Natural killer cell treated with Interleukin-12 subunit alpha and Interleukin-12 subunit beta and Interleukin-15 and Interleukin-18, amount 100 ng/mL, for 72 hours (primary cell): Measurements from ENCODE around the gene PLAAT2. TPM values are rescaled to one million over a fixed set of nuclear protein-coding genes. Genes with fewer than 3 reads are reported as not detected.

Experiments
- ATAC-seq, 2 donors: fragments of 150-1000 bp; cut with Tn5 transposase in 1 of 2; sonication (Bioruptor Pico), chemical (Tn5 transposase) in 1 of 2; 2 replicates each; pipeline ENCODE4 v1.10.0; 2021
- DNase-seq: peaks from one replicate; pipeline ENCODE4 v3.0.0; 2022; ENCODE audit warnings: low spot score
- H3K27ac Mint-ChIP-seq, 2 donors: 1 replicate in 1 of 2; 2 replicates in 1 of 2; pipeline ENCODE4 v1.8.0; 2022; ENCODE audit warnings: mixed read lengths in 2 of 2, mild to moderate bottlenecking in 1 of 2, moderate library complexity in 1 of 2
- H3K27me3 Mint-ChIP-seq, 2 donors: 1 replicate in 1 of 2; 2 replicates in 1 of 2; pipeline ENCODE4 v1.8.0; 2022; ENCODE audit warnings: mixed read lengths in 2 of 2
- H3K36me3 Mint-ChIP-seq: one replicate; pipeline ENCODE4 v1.8.0; 2022; ENCODE audit warnings: mixed read lengths
- H3K4me1 Mint-ChIP-seq, 2 donors: 1 replicate in 1 of 2; 2 replicates in 1 of 2; pipeline ENCODE4 v1.8.0; 2022; ENCODE audit warnings: low read depth in 2 of 2, mixed read lengths in 2 of 2, mild to moderate bottlenecking in 1 of 2
- H3K4me3 Mint-ChIP-seq: one replicate; pipeline ENCODE4 v1.8.0; 2022; ENCODE audit warnings: mixed read lengths
- H3K9me3 Mint-ChIP-seq: 2 replicates; pipeline ENCODE4 v1.8.0; 2022; ENCODE audit warnings: mixed read lengths
- total RNA-seq, 2 donors: library from RNA; stranded (reverse); gene quantifications; one replicate each; pipeline ENCODE4 v1.2.3, GENCODE V29; 2022

PLAAT2 gene
- total RNA-seq, 2 donors from 2014 or later = 1.4 TPM; not detected in 1

DNA sequence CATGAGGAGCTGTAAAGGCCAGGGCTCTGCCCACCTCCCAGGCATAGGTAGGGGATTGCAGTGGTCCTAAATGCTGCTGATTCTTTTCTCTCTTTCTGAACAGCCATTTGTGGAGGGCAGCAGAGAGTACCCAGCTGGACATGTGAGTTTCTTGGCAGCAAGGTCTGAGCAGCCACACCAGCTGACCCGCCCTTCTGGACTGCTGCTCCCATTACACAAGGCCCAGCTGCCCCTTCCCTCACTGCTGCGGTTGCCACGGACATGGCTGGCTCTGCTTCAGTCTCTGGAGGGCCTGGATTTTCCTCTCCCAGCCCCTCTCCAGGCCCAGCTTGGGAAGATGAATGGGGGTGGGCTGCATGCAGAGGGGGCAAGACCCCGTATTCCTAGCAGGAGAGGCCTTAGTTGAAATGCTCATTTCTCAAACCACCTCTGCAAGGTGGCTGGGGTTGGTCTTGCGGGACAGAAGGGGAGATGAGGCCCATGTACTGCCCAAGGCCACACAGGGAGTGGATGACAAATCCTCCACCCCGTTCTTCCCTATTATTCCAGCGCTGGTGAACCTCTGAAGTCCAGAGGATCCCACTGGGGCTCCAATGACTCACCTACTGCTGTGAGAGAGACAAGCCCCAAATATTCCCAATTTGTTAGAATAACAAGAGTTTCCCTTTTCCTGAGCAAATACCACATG, 52.7 kb downstream of the PLAAT2 start:
- Mint-ChIP-seq H3K9me3 (no peaks in the 10 kb centered on the region), H3K36me3 (no peaks in the 10 kb centered on the region), H3K27ac (no peak overlapping the region), H3K27me3 (no peaks in the 10 kb centered on the region), H3K4me3 (no peak overlapping the region), H3K4me1 (peaks cover 0 to 12% of the 10 kb centered on the region in 2 donors)
- DNase-seq = no peak
- no peak for ATAC-seq

DNA sequence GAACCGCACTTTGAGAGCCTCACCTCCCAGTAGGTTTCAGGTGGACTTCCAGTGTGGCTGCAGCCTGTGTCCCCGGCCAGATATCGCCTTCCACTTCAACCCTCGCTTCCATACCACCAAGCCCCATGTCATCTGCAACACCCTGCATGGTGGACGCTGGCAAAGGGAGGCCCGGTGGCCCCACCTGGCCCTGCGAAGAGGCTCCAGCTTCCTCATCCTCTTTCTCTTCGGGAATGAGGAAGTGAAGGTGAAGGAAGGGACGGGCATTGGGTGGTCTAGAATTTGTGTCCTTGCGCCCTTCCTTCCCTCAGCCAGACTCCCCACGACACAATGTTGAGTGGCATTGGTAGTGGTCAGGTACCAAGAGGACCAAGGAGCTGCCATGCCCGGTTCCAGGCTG, 54.4 kb downstream of the PLAAT2 start:
- Mint-ChIP-seq H3K9me3 (no peaks in the 10 kb centered on the region), H3K4me1 (peaks cover 0 to 12% of the 10 kb centered on the region in 2 donors), H3K27me3 (no peaks in the 10 kb centered on the region), H3K36me3 (no peaks in the 10 kb centered on the region), H3K27ac (no peak overlapping the region), H3K4me3 (no peak overlapping the region)
- DNase-seq (no peak), ATAC-seq (no peak)

DNA sequence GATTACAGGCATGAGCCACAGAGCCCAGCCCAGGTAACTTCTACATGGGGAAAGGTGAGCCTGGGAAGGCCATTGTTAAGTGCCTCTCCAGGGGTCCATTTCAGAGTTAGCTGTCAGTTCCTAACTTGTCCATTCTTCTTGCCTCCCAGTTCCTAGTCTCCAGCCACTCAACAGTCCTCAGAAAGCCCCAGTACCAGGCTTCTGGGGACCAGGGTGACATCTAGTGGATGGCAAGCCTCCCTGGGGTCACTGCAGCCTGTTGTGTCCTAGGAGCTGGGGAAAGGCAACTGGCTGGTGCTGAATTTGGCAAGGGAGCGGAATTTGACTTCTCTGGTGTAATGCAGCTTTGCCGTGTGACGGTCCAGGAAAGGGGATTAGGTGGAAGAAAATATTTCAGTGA, 55.2 kb downstream of the PLAAT2 start:
- no peaks in the 10 kb centered on the region for H3K9me3 Mint-ChIP-seq
- H3K27ac Mint-ChIP-seq = no peak overlapping the region
- DNase-seq (no peak), ATAC-seq (no peak)
- no peaks in the 10 kb centered on the region for H3K27me3 Mint-ChIP-seq
- peak overlapping the region; percentile 20 for H3K4me3 Mint-ChIP-seq
- H3K36me3 Mint-ChIP-seq = no peaks in the 10 kb centered on the region
- H3K4me1 Mint-ChIP-seq = peaks cover 0 to 12% of the 10 kb centered on the region in 2 donors

DNA sequence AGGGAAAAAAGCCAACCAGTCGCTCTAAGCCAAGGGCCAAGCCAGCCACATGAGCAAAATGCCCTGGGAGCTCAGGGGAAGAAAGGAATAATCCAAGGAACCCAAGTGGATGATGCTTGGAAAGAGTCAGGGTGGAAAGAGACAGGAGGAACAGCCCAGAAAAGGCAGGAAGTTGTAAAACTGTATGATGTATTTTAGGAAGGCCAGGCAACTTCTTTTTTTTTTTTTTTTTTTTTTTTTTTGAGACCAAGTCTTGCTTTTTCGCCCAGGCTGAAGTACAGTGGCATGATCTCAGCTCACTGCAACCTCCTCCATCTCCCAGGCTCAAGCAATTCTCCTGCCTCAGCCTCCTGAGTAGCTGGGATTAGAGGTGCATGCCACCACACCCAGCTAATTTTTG, 55.7 kb downstream of the PLAAT2 start:
- Mint-ChIP-seq H3K36me3 (no peaks in the 10 kb centered on the region), H3K27ac (peak overlapping the region in 1 of 2 donors; percentile 66), H3K9me3 (no peaks in the 10 kb centered on the region), H3K4me3 (no peak overlapping the region), H3K27me3 (no peaks in the 10 kb centered on the region), H3K4me1 (peaks cover 0 to 12% of the 10 kb centered on the region in 2 donors)
- no peak for DNase-seq
- ATAC-seq = no peak

DNA sequence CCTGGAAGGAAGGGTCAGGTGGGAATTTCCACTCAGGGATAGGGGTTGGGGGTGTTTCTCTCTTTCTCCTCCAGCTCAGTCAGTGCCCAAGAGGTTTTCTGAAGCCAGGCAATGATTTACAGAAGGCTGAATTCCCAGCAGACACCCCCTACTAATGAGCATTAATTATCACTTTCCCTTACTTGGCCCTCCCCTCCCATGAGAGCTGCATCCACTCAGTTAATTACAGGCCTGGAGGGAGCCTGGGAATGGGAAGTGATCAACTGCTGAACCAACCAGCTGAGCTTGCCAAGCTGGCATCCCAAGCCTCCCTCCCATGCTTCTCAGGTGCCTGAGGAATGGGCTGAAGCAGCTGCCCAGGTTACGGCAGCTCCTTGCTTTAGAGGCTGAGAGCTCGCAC, 56.3 kb downstream of the PLAAT2 start:
- Mint-ChIP-seq H3K4me3 (peak overlapping the region; percentile 40), H3K36me3 (no peaks in the 10 kb centered on the region), H3K4me1 (peaks cover 0 to 16% of the 10 kb centered on the region in 2 donors), H3K9me3 (no peaks in the 10 kb centered on the region), H3K27ac (peak overlapping the region in 1 of 2 donors; percentile 66), H3K27me3 (no peaks in the 10 kb centered on the region)
- no peak for ATAC-seq
- no peak for DNase-seq

DNA sequence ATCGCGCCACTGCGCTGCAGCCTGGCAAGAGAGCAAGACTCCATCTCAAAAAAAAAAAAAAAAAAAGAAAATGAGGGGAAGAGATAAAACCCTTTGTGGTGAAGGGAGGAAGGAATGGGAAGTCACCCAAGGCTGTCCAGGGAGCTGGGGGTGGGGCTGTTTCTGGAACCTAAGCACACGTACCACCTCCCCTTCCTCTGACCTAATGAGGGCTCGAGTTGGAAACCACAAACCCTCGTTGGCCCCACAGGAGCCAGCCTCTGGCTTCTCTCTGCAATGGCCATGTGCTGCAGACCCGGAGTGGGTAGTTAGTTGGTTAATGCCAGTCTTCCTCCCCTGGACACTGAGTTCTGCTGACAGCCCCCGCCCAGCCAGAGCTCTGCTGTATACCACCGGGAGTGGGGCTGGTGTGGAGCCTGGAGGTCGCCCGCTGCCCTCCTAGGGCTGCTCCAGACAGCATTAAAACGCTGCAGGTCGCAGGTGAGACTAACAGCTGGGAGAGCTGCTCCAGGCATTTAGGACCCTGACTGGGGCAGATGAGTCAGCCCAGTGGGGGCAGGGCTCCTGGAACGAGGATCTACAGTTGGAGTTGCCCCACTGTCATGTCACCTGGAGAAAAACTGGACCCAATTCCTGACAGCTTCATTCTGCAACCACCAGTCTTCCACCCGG, 57.2 kb downstream of the PLAAT2 start, which contains the start of gene LGALS12:
LGALS12 (plus strand) TSS at position 228 of the 672 bp plus-strand sequence; CDS start at position 603, 375 bp downstream.
- ATAC-seq (peak; percentile 27 to 43), DNase-seq (no peak)
- Mint-ChIP-seq H3K27me3 (no peaks in the 10 kb centered on the region), H3K9me3 (no peaks in the 10 kb centered on the region), H3K4me1 (peaks cover 0 to 16% of the 10 kb centered on the region in 2 donors), H3K36me3 (no peaks in the 10 kb centered on the region), H3K4me3 (peak within 1 kb of the TSS; percentile 40), H3K27ac (peak within 1 kb of the TSS in 1 of 2 donors; percentile 66)

DNA sequence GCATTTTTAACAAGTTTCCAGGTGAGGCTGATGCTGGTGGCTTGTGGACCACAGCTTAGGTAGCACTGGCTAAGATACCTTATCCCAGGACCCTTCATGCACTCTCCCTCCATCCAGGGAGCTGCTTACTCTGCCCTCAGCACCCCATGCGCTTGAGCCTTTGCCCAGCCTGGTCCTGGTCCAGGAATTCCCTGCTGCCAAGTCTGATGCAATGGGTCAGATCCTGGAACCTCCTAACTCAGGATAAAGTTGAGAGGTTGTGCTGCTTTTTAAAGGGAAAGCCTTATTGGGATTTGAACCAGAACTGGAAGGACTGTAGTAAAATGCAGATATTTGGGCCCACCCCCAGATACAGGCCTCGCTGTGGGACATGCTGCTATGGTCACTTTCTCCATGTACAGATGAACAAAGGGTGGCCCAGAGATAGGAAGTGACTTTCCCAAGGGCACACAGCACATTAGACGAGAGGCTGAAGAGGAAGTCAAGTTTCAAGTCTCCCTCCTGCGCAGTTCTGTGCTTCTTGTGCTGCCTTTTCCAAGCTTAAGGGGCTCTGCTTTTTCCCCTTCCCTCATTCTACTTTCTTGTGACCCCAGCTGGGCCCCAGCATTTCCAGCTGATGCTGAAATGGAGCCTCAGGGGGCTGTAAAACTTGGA, 58.1 kb downstream of the PLAAT2 start:
- Mint-ChIP-seq H3K9me3 (no peaks in the 10 kb centered on the region), H3K27ac (no peak overlapping the region), H3K36me3 (peaks cover 7% of the 10 kb centered on the region), H3K27me3 (no peaks in the 10 kb centered on the region), H3K4me1 (peaks cover 0 to 16% of the 10 kb centered on the region in 2 donors), H3K4me3 (no peak overlapping the region)
- ATAC-seq (no peak), DNase-seq (no peak)

DNA sequence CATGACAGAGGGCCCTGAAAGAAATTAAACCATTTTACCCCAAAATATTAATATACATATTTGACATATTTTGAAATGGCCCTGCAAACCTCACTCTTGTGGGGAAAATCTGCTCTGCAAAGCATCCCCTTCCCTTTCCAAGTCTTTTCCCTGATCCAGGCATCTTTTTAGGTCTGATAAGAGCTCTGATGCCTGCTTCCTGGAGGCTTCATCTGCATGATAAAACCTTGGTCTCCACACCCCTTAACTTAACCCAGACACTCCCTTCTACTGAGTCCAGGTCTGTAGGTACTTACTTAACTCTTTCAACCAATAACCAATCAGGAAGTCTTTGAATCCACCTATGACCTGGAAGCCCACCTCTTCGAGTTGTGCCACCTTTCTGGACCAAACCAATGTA, 59.1 kb downstream of the PLAAT2 start:
- Mint-ChIP-seq H3K36me3 (peaks cover 14% of the 10 kb centered on the region), H3K4me3 (no peak overlapping the region), H3K27ac (no peak overlapping the region), H3K27me3 (no peaks in the 10 kb centered on the region), H3K9me3 (peaks cover 3% of the 10 kb centered on the region), H3K4me1 (peaks cover 0 to 16% of the 10 kb centered on the region in 2 donors)
- no peak for DNase-seq
- ATAC-seq = no peak

DNA sequence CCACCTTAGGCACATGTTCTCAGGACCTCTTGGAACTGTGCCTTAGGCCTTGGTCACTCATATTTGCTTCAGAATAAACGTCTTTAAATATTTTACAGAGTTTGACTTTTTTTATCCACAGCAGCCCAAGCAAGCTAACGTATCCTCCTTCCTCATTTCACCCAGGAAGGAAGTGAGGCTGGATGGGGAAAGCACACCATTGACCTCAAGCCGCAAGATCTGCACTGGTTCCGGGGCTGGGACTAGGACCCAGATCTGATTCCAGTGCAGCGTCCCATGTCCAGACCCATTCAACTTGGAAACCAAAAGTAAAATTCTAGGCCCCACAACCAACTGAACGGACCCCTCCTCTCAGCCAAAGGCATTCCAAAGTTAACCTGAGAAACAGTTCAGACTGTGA, 59.7 kb downstream of the PLAAT2 start:
- Mint-ChIP-seq H3K27me3 (no peaks in the 10 kb centered on the region), H3K36me3 (peaks cover 14% of the 10 kb centered on the region)

More for the DNA sequence above, 59.7 kb downstream of the PLAAT2 start:
- Mint-ChIP-seq H3K27ac (no peak overlapping the region), H3K4me1 (peaks cover 0 to 16% of the 10 kb centered on the region in 2 donors), H3K9me3 (peaks cover 3% of the 10 kb centered on the region), H3K4me3 (no peak overlapping the region)
- ATAC-seq (no peak), DNase-seq (no peak)

Other genes starting within 250 kb of the PLAAT2 start
- gene SLC22A9, start 193.6 kb downstream of the PLAAT2 start, total RNA-seq = not detected
- gene PLAAT5, start 72.2 kb downstream of the PLAAT2 start, total RNA-seq = under 1 TPM in 1 of 2 donors, not detected in 1; 0.36 TPM
- under 1 TPM in 1 of 2 donors, not detected in 1; 0.59 TPM for gene LGALS12, start 57.3 kb downstream of the PLAAT2 start, total RNA-seq
- gene PLAAT4, start 26.6 kb downstream of the PLAAT2 start, total RNA-seq = 100 to 1,000 TPM in 1 of 2 donors, 10 to 100 TPM in 1; 42.5 to 193 TPM
- 10 to 100 TPM; 16.8 to 60.0 TPM for gene PLAAT3, start 51.1 kb upstream of the PLAAT2 start, total RNA-seq
- 10 to 100 TPM; 12.5 to 40.6 TPM for gene ATL3, start 108.0 kb upstream of the PLAAT2 start, total RNA-seq
- 10 to 100 TPM; 52.3 to 55.3 TPM for gene RTN3, start 118.1 kb upstream of the PLAAT2 start, total RNA-seq
- 1 to 10 TPM; 5.0 to 7.6 TPM for gene ZFTA, start 205.4 kb upstream of the PLAAT2 start, total RNA-seq